ENCODE results near the gene RNF157.

The RNF157 gene

DNA sequence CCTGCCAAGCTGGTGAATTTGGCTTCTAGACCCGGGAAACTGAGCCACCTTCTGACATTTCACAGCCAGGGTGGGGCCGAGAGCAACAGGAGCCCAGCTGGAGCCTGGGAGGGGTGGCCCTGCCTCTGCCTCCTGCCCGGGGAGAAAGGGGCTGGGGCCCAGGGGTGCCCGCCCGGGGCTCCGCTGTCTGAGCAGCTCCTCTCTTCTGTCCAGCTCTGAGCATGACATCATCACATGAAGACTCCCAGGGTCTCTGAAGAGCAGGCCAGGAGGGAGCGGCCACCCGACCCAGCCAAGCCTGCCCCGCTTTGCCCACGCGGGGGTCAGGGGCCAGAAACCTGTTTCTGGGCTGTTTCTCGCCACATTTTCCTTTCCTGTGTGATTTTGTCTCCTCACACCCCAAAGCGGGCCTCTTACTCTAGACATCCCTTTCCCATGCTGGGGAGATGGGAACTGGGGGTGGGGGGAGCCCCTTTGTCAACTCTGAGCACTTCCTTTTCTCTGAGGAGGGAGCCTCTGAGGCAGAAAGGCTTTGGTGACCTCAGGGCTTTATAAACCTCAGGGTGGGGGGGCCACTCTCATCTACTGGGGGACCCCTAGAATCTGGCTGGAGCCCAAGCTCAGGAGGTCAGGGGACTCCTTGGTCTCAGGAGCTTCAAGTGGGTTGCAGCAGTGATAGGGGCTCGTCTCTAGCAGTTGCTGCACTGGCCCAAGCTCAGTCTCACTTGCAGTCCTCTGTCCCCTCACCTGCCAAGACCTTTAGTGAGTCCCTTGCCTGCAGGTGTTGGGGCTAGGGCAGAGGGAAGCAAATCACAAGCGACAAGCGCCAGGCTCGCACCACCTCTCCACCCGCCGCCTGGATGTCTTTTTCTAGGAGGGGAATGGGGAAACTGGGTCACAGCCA, 32.5 kb upstream of the RNF157 start:
- no peak for TF ChIP-seq CTCF (IDR thresholded peaks at IDR 0.05)

DNA sequence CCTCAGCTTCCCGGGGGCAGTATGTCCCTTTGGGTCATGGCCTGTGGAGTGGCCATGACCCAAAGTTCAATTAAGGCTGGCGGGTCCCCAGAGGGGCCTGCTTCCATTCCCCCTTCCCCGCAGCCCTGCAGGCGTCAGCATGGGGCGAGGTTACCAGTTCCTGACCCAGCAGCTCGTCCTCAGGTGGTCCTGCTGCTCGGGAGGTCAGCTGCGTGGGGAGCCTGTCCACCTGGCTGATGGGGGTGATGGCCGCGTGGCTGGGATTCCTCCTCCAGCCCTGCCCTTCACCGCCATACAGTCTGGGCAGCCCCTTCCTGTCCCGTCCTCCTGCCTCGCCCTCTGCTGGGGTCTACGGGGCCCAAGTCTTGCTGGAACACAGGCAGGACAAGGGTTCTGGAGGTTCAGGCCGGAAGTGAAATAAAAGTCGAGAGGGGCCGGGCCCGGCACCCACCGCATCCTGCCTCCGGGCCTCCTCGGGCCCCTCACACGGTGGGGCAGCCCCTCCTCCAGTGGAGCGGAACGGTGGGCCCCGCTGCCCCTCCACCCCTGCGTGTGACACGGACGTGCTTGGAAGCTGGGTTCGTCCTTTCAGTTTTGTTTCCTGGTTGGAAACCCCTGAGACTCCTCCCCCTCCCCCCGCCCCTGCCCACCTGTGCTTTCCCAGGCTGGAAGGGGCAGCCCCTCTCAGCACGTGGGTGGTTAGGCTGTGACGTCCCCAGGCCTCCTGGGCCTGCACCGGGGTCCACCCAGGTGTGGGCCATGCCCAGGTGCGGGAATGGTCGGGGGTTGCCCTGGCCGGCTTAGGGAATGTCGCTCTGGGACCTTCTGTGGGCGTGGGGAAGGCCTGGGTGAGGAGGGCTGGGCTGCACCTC, 31.6 kb upstream of the RNF157 start:
- no peak for TF ChIP-seq CTCF (IDR thresholded peaks at IDR 0.05)

DNA sequence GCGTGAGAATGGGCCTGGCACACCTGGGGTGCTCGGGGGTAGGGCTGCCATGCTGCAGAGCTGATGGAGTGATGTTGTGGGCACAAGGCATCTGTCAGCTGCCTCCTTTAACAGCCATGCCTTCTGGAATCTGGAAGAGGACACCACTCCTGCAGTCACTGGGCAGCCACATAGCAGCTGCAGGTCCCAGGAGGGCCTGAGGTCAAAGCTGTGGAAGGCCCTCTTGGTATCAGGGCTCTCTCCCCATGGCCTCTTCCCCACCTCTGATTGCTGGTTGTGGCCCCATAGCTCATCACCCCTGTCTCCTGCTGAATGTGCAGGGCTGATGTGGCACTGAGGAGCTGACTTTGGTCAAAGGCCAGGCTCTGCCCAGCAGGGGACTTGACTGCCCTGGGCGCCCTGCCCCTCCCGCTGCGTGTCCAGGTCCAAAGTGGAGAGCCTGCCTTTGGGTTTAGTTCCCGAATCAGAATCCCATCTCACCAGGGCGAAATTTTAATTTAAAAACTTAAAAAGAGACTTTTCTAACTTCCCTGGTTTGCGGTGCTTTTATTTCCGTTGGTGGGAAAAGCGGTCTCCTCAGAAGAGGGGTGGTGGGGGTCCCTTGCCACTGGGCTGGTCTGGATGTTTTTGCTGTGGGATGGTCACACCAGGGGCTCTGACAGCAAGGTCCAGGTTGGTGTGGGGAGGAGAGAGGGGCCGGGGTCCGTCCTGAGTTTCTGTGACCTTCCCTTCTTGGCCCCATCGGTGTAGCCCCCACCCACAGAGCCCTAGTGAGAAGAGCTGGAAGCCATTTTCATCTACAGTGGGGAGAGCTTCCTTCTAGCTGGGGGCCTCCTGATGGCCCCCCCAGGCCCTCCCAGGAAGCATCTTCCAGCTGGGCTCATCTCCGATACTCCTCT, 30.7 kb upstream of the RNF157 start:
- TF ChIP-seq CTCF (IDR thresholded peaks at IDR 0.05): no peak

- no peak for TF ChIP-seq CTCF (IDR thresholded peaks at IDR 0.05)
Measured at GRCh38 chr17:76270127-76270592, 29.9 kb upstream of the RNF157 start.

DNA sequence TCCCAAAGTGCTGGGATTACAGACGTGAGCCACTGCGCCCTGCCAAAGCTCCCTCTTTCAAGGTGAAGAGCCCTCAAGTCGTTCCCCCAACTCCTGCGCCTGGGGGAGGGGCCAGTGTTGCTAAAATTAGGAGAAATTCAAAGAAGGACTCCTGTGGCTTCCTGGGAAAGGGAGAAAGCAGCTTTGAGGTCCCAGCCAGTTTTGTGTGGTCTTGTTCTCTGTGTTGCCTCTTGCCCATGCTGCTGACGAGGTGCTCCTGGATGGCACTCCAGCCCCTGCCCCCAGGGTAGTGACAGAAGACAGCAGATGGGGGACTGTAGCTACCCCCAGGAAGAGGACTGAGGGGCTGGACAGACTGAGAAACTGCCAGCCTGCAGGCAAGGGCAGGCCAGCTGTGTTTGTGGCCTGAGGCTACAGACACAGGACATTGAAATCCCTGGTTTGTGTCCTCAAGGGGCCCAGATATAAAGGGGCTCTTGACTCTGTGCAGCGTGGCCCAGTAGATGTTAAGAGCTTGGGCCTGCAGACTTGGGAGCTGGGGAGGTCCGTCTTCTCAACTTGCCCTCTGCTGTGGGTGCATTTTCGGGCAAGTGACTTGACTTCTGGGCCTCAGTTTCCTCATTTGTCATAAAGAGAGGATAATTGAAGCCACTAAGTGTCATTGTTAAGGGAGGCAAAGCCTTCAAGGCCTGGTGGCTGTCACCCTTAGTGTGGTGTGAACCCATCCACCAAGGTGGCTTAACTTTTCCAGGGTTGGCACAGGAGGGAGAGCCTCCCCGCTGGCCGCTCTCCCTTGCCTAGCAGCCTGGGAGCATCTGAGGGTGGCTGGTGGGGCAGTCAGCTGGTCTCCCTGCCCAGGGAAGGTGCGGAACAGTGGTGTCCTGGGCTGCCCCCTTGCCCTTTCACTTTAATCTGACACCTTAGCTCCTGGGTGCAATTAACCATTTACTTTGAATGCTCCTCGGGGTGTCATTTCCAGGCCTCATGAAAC, 29.0 kb upstream of the RNF157 start:
- no peak for TF ChIP-seq CTCF (IDR thresholded peaks at IDR 0.05)

DNA sequence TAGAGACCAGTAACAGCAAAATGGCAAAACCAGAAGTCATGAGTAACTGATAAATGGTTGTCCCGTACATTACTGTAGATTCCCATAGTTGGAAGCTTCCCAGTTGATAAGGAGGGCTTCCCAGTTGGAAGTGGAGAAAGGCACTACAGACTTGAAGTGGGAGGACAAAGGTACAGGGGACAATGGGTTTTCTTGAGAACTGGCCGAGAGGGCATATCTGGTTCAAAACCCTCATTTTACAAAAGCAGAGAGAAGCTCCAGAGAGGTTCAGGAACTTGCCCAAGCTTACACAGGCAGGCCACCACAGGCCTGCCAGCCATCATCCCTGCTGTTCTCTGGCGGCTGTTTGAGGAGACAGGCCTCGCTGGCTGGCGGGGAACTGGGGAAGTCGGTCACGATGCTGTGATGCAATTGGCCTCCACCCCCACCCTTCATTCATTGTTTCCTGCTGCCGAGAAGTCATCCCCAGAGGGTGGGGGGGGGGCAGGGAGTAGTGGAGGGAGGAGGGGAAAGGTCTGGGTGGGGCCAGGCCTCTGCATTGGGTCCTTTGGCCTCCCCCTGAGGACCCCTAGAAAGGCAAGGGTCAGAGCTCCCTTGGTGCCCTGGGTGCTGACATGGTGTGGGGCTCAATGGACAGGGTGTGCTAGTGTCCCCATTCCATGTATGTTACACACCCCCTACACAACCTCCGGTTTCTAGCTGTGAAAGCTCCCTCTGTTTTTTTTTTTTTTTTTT, 27.9 kb upstream of the RNF157 start:
- TF ChIP-seq CTCF (IDR thresholded peaks at IDR 0.05): no peak

All from LNCAP (cell line).